GM13976 (cell line): ENCODE measurements around the gene SNCB.
"Not testable (repeated sequence)": the region's sequence is repeated elsewhere in the genome, so short reads cannot be mapped to it uniquely, and the experiment has no call there.

ENCODE experiments used
- DNase-seq: peaks from one replicate; pipeline ENCODE4 v3.0.0; 2012; ENCODE audit warnings: low spot score
- in situ Hi-C: fragments of 300-500 bp; cut with MboI; formaldehyde crosslinking; loops from one replicate; pipeline ENCODE4 v1.12.0; 2022; ENCODE audit warnings: low sequenced_read_pairs, mixed read lengths, inconsistent platforms; ENCODE audit not compliant: unreplicated experiment
- TF ChIP-seq, protein P1 (sequence below): IDR thresholded peaks from 2 replicates; pipeline ENCODE4 v1.5.1; 2012; ENCODE audit warnings: borderline replicate concordance, mild to moderate bottlenecking; ENCODE audit not compliant: insufficient read depth; ENCODE audit errors: extremely low read depth, missing control alignments, control extremely low read depth

Gene SNCB

DNA sequence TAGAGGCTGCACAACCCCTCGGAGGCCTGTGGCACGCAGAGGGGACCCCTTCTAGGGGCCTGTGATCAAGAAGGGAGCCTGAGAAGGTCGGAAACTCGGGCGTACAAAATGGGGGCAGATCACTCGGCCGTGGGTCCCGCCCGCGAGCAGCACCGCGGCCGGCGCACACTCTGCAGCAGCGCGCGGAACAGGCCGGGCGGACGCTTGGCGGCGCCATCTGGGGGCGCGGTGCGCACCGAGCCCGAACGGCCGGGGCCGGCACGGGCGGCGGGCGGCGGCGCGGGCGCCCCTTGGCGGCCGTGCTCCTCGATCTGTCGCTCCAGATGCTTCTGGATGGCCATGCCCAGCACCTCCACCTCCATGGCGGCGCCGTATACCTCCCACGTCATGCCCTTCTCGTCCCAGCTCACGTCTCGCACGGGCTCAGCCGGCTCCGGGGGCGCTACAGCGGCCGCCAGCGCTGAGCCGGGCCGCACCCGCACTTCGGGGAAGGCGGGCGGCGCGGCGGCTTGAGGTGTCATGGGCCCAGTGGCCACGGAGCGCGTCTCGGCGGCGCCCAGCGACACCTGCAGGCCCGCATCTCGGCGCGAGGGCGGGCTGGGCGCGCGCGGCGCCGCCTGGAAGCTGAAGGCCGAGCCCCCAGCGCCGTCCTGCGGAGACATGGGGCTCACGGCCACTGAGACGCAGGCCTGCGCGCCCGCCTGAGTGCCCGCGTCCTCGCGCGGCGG, 33.5 kb downstream of the SNCB start:
- in situ Hi-C loops, result loop anchor here (25.0 kb wide), 1 partner anchor 185 kb away; the partner anchor contains the start of gene CLTB
- DNase-seq, result peak; percentile 84
- TF ChIP-seq, protein P1, sequence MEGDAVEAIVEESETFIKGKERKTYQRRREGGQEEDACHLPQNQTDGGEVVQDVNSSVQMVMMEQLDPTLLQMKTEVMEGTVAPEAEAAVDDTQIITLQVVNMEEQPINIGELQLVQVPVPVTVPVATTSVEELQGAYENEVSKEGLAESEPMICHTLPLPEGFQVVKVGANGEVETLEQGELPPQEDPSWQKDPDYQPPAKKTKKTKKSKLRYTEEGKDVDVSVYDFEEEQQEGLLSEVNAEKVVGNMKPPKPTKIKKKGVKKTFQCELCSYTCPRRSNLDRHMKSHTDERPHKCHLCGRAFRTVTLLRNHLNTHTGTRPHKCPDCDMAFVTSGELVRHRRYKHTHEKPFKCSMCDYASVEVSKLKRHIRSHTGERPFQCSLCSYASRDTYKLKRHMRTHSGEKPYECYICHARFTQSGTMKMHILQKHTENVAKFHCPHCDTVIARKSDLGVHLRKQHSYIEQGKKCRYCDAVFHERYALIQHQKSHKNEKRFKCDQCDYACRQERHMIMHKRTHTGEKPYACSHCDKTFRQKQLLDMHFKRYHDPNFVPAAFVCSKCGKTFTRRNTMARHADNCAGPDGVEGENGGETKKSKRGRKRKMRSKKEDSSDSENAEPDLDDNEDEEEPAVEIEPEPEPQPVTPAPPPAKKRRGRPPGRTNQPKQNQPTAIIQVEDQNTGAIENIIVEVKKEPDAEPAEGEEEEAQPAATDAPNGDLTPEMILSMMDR, result peak; percentile 26

DNA sequence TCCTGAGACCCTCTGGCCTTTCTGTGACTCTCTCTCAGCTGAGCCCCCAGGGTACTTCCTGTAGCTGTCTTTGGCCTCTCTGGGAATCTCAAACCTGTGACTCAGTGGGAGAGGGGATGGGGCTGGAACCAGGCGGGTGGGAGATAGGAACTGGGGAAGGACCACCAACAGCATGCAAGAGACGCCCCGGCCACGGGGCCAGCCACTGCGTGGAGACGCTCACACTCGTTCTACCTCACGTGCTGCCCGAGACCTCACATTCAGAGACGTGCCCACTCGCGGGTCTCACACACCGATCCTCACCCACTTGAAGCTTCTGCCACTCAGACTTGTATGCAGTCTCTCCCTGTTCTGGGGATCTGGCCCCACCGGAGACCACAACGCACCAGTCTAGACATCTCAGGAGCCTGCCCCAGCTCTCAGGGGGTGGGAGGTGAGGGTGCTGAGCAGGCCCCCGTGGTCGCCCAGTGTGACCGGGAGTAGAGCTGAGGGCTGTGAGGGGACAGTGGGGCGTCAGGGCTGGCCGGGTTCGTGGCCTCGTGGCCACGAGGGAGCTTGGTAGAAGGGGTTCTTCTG, 34.2 kb downstream of the SNCB start:
- TF ChIP-seq, protein P1, result no peak
- no peak for DNase-seq
- in situ Hi-C loops, result loop anchor here (25.0 kb wide), 1 partner anchor 184 kb away; the partner anchor contains the start of gene CLTB

DNA sequence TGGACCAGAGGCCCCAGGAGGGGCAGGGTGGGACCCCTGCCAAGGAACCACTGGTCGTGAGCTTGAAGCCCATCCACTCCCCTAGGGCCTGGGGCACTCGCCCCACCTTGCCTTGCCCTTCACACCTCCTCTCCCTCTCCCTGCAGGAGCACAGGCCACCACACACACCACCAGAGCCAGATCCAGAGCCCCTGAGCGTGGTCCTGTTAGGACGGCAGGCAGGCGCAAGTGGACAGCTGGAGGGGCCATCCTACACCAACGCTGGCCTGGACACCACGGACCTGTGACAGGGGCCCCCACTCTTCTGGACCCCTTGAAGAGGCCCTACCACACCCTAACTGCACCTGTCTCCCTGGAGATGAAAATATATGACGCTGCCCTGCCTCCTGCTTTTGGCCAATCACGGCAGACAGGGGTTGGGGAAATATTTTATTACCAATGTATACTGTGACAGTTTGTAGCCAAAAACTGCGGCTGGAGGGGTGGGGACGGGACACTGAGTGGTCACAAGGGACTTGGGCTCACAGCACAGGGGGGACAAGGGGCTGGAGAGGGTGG, 34.9 kb downstream of the SNCB start:
- in situ Hi-C loops, result loop anchor here (25.0 kb wide), 1 partner anchor 183 kb away; the partner anchor contains the start of gene CLTB
- TF ChIP-seq, protein P1, result no peak
- no peak for DNase-seq

DNA sequence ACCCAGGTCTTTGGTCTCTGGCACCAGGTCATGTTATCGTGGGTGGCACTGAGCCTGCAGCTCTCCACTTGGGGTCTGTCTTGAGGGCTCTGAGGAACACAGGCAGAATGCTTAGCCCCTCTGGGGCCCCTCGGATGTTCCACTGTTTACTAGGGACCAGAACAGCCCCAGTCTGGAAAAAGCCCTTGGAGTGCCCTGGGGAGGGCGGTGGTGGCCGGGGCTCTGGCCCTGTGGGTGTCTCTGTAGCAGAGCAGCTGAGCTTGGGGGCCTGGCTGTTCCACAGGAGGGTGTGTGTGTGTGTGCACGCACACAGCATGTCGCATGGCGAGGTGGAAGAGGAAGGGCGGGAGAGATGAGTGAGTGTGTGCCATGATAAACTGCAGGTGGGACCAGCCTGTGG, 35.8 kb downstream of the SNCB start:
- no peak for DNase-seq
- TF ChIP-seq, protein P1, result no peak
- in situ Hi-C loops, result loop anchor here (25.0 kb wide), 1 partner anchor 182 kb away; the partner anchor contains the start of gene CLTB

DNA sequence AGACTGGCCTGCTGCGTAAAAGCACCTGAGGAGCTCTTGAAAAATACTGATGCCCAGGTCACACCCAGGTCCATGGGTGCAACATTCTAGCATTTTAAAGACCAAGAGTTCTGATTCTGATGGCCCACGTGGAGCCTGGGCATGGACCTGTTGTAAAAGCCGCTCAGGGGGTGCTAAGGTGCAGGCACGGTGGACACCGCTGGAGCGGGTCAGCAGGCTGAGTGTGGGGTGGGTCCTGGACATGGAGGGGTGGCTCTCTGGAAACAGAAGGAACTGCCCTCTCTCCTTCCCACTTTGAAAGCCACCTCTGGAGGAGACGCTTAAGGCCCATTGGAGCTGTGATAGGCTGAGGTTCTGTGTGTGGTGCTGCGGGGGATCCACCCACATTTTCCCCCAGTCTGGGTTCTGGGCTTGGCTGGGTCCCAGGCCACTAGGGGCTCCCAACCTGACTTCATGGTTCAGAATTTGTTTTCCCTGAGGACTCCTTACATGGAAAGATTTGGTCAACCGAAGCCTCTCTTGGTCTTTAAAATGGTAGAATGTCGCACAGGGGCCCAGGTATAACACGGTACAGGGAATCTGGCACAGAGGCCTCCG, 37.0 kb downstream of the SNCB start:
- TF ChIP-seq, protein P1, result no peak
- in situ Hi-C loops, result loop anchor here (25.0 kb wide), 1 partner anchor 181 kb away; the partner anchor contains the start of gene CLTB
- DNase-seq, result no peak

DNA sequence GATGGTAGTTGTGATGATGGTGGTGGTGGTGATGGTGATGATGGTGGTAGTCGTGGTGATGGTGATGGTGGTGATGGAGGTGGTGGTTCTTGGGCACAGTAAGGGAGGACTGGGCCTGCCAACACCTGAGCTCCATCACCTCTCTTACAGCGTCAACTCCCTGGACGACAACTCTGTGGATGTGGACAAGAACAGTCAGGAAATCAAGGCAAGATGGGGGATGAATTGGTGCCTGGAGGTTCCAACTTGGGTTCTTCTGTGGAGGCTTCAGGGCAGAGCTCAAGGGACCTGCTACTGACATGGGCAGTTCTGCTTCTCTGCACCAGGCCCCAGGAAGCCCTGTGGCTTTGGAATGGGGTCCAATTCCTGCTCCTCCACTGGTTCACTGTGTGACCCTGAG, 37.8 kb downstream of the SNCB start:
- DNase-seq, result no peak
- TF ChIP-seq, protein P1, result no peak
- in situ Hi-C loops, result loop anchor here (25.0 kb wide), 1 partner anchor 180 kb away; the partner anchor contains the start of gene CLTB

DNA sequence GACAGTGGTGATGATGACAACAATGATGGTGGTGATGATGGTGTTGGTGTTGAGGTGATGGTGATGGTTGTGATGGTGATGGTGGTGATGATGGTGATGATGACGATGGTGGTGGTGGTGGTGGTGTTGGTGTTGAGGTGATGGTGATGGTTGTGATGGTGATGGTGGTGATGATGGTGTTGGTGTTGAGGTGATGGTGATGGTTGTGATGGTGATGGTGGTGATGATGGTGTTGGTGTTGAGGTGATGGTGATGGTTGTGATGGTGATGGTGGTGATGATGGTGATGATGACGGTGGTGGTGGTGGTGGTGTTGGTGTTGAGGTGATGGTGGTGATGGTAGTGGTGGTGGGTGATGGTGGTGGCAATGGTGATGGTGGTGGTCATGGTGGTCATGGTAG, 38.7 kb downstream of the SNCB start:
- DNase-seq, result not testable (repeated sequence)
- in situ Hi-C loops, result loop anchor here (25.0 kb wide), 1 partner anchor 179 kb away; the partner anchor contains the start of gene CLTB
